Esophagus squamous epithelium (tissue), 4 donors: ENCODE results near the gene TSHR.

Experiments
- CTCF ChIP-seq, 6 experiments: fragments of 450-650 bp in 4 of 6; fragments of 200-600 bp in 2 of 6; sonication (generic) in 2 of 6; IDR thresholded peaks; one replicate each; pipeline ENCODE4 v1.5.1; 2016 to 2019; ENCODE audit warnings: antibody characterized with exemption in 6 of 6, mild to moderate bottlenecking in 4 of 6, moderate library complexity in 4 of 6
- POLR2A ChIP-seq, 4 donors: fragments of 450-650 bp; IDR thresholded peaks; one replicate each; pipeline ENCODE4 v1.6.1; 2017; ENCODE audit warnings: antibody characterized with exemption in 4 of 4, mild to moderate bottlenecking in 4 of 4, moderate library complexity in 3 of 4

- TF ChIP-seq POLR2A (IDR thresholded peaks at IDR 0.05) (no peak), CTCF (IDR thresholded peaks at IDR 0.05) (no peak)
Observed at GRCh38 chr14:80919622-80920021, 35.8 kb upstream of the TSHR start.
